NB4 (cell line): Measurements from ENCODE around the gene PDCD4.

Experiments used
- DNase-seq: peaks from one replicate; pipeline ENCODE4 v3.0.0; 2010; ENCODE audit warnings: low read depth
- H3K4me3 ChIP-seq: one replicate; pipeline ENCODE4 v1.5.1; 2011; ENCODE audit warnings: mild to moderate bottlenecking, low read depth, low read length, moderate library complexity
- CTCF ChIP-seq: IDR thresholded peaks from one replicate; pipeline ENCODE4 v1.5.1; 2012; ENCODE audit warnings: low read depth, low read length
- MYC ChIP-seq: IDR thresholded peaks from 2 replicates; pipeline ENCODE4 v1.6.1; 2011; ENCODE audit warnings: low read depth, low read length
- POLR2A ChIP-seq: IDR thresholded peaks from 2 replicates; pipeline ENCODE4 v1.6.1; 2011; ENCODE audit warnings: mild to moderate bottlenecking; ENCODE audit not compliant: insufficient read length; ENCODE audit errors: extremely low read depth
- TF ChIP-seq, protein P1 (sequence below): IDR thresholded peaks from 2 replicates; pipeline ENCODE4 v1.6.1; 2011; ENCODE audit warnings: low read depth, low read length

Gene PDCD4

GRCh38 chr10:110840225-110840922, 31.4 kb upstream of the PDCD4 start:
- H3K4me3 ChIP-seq, result no peak overlapping the region
- no peak for DNase-seq
- TF ChIP-seq, protein P1, sequence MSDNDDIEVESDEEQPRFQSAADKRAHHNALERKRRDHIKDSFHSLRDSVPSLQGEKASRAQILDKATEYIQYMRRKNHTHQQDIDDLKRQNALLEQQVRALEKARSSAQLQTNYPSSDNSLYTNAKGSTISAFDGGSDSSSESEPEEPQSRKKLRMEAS, result no peak
- no peak for TF ChIP-seq MYC
- no peak for TF ChIP-seq POLR2A
- no peak for TF ChIP-seq CTCF

DNA sequence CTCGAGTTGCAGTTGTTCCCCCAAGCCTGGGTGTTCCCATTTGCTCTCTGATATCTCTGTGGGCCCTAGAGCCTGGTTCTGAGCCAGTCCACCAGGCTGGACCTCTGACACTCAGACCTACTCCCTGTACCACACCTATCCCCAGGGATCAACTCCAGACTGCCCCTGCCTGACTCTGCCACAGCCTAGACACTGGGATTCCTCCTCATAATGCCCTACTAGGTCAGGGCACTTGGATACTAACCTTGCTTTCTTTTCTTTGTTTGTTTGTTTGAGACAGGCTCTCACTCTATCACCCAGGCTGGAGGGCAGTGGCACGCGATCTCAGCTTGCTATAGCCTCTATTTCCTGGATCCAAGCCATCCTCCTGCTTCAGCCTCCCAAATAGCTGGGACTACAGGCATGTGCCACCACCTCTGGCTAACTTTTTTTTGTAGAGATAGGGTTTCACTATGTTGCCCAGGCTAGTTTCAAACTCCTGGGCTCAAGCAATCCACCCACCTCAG, 30.8 kb upstream of the PDCD4 start:
- no peak for DNase-seq
- TF ChIP-seq CTCF, result no peak
- no peak for TF ChIP-seq MYC

DNA sequence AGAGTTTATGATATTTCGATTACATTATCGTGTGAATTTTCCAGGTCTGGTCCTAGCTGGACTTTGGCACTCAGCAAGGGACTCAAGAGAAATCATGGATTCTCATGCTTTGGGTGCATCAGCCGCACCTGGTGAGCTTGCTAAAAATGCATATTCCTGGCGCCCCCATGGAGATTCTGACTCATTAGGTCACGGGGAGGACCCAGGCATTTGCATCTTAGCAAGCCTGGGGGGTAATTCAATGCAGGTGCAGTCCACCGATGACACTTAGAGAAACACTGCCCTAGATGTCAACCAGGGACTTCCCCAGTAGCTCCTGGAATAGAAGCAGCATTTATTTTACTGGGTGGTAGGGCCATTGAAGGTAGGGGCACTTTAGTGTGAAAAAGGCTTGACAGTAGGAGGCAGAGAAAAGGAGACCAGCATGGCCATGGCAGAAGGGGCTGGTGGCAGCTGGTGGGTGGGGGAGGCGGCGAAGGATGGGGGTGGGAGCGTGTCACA, 29.9 kb upstream of the PDCD4 start:
- H3K4me3 ChIP-seq, result no peak overlapping the region
- DNase-seq, result no peak
- no peak for TF ChIP-seq POLR2A
- TF ChIP-seq, protein P1, result no peak
- TF ChIP-seq MYC, result no peak
- no peak for TF ChIP-seq CTCF

More for the DNA sequence above, 30.8 kb upstream of the PDCD4 start:
- no peak overlapping the region for H3K4me3 ChIP-seq

DNA sequence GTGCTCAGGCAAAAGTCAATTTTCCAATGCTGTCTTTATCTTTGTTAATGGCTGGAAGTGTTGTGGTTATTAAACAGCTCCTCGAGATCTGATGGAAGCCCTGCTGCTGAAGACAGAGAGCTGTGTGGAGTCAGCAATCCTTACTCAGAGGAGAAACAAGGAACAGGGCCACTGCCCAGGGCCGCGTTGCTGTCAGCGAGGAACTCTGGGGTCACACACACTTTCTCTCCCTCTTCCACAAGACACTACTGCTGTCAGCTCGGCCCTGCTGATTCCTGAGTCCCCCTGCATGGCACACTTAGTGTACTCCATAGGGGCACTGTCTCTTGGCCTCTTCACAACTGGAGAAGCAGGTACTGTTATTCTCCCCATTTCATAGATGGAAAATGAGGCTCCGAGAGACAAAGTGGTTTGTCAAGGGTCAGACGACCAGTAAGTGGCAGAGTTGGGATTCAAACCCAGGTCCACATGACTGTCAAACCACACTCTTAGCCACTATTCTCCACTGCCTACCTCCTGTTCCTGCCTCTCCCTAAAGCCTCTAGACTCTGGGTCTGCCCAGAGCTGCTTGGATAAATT, 29.3 kb upstream of the PDCD4 start:
- DNase-seq, result no peak
- no peak overlapping the region for H3K4me3 ChIP-seq
- TF ChIP-seq, protein P1, result no peak
- TF ChIP-seq CTCF (no peak), POLR2A (no peak), MYC (no peak)

- TF ChIP-seq, protein P1, result peak; percentile 49; the same call in 1 of the 2 replicates
- TF ChIP-seq POLR2A (no peak), MYC (peak; percentile 22; the same call in 1 of the 2 replicates)
- no peak overlapping the region for H3K4me3 ChIP-seq
- peak; percentile 95 for DNase-seq
These were observed 28.7 kb upstream of the PDCD4 start for GRCh38 chr10:110843031-110843430.

DNA sequence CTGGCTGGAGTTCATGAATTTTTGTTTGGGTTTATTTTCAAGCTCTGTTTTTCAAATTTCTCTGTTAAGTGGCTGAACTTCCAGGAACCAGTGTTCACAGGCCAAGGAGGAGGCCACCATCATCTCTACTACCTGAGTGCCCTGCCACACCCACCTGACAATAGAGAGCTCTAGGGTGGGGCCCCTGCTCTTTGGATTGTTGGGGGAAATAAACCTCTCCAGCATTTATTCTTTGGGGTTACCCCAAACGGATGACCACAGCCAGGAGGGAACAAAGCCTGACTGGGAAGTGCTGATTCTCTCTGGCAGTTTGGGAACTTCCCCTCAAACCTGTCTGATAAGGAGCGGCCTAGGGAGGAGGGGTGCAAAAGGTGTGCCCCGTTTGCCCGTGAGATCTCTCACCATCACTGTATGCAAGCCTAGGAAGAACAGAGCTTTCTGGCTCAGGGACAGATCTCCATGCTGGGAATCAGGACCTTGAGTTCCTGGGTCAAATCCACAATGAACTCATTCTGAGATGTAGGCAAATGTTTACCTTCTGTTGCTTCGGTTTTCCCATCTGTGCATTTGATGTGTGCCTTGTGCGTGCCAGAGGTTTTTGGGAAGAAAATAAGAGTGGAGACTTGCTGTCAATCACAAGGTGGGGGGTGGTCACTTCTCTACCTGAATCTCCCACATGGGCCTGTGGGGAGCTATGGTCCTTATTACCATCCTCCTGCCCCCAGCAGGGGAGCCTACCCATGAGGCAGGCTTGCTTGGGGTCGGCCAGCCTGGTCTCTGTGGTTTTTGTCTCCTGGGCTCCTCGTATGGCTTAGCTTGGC, 27.7 kb upstream of the PDCD4 start:
- peak; percentile 43 for DNase-seq
- TF ChIP-seq, protein P1, result no peak
- TF ChIP-seq POLR2A, result no peak
- no peak for TF ChIP-seq MYC
- TF ChIP-seq CTCF, result no peak
- H3K4me3 ChIP-seq, result no peak overlapping the region
